ENCODE results near the gene UTF1.

Gene UTF1

DNA sequence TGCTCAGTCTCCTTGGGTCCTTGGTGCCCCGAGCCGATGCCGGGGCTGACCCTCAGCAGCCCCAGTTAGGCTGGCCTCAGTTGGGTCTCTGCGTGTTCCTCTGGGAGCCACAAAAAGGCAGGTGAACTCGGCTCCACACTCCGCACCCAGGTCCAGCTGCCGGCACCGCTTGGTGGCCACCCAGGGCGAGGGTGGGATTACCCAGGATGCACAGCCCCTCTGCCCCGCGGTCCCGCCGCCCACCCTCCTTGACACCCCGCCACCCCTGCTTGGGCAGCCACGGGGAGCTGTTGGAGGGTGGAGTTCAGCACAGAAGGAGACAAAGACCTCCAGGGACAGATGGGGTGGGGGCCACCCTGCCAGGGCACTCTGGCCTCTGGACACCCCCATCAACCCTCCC lies 25.3 kb downstream of the UTF1 start:
- Histone ChIP-seq H3K36me3 (ENCODE audit: low read depth) (no peaks in the 10 kb centered on the region), H3K9me3 (ENCODE audit: severe bottlenecking) (no peaks in the 10 kb centered on the region), H3K27me3 (ENCODE audit: insufficient read depth, poor library complexity, severe bottlenecking) (no peaks in the 10 kb centered on the region), H3K4me3 (ENCODE audit: severe bottlenecking) (no peak overlapping the region), H3K27ac (ENCODE audit: poor library complexity, severe bottlenecking) (no peak overlapping the region), H3K4me1 (ENCODE audit: insufficient read depth, poor library complexity, severe bottlenecking) (peaks cover 26% of the 10 kb centered on the region)
- ATAC-seq (ENCODE audit: low read depth) (no peak), DNase-seq (ENCODE audit: low spot score) (no peak)
- TF ChIP-seq, protein P1, sequence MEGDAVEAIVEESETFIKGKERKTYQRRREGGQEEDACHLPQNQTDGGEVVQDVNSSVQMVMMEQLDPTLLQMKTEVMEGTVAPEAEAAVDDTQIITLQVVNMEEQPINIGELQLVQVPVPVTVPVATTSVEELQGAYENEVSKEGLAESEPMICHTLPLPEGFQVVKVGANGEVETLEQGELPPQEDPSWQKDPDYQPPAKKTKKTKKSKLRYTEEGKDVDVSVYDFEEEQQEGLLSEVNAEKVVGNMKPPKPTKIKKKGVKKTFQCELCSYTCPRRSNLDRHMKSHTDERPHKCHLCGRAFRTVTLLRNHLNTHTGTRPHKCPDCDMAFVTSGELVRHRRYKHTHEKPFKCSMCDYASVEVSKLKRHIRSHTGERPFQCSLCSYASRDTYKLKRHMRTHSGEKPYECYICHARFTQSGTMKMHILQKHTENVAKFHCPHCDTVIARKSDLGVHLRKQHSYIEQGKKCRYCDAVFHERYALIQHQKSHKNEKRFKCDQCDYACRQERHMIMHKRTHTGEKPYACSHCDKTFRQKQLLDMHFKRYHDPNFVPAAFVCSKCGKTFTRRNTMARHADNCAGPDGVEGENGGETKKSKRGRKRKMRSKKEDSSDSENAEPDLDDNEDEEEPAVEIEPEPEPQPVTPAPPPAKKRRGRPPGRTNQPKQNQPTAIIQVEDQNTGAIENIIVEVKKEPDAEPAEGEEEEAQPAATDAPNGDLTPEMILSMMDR (IDR thresholded peaks at IDR 0.05; ENCODE audit: poor library complexity, severe bottlenecking), result no peak

DNA sequence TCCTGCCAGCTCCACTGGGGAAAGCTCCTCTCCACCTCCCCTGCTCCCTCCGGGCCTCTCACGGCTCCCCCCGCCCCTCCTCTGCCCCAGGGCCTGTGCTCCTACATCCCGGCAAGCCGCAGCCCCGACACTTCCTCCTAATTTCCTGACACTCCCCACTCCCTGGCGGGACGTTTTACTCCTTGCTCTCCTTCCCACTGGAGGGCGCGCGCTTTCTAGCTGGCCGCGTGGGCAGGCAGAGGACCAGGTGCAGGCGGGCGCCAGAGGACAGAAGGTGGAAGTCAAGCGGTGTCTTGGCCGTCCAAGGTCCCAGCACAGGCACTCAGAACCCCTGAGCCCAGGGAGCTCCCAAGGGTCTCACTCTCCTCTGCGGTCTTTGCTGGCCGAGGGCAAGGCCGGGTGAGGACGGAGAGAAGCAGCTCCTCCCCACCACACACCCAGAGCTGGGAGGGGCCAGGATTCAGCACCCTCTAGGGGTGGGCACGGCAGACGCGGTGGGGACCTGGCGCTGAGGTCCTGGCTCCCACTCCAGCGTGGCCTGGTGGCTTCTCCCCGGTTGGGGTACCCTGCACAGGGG lies 27.6 kb downstream of the UTF1 start:
- TF ChIP-seq, protein P1 (IDR thresholded peaks at IDR 0.05; ENCODE audit: poor library complexity, severe bottlenecking), result peak; percentile 59
- no peaks in the 10 kb centered on the region for H3K9me3 ChIP-seq (ENCODE audit: severe bottlenecking)
- ATAC-seq (ENCODE audit: low read depth), result peak; percentile 8; the same call in 2 of the 3 replicates
- no peaks in the 10 kb centered on the region for H3K36me3 ChIP-seq (ENCODE audit: low read depth)
- no peak for DNase-seq (ENCODE audit: low spot score)
- H3K27me3 ChIP-seq (ENCODE audit: insufficient read depth, poor library complexity, severe bottlenecking), result no peaks in the 10 kb centered on the region
- no peak overlapping the region for H3K4me3 ChIP-seq (ENCODE audit: severe bottlenecking)
- H3K27ac ChIP-seq (ENCODE audit: poor library complexity, severe bottlenecking), result peak overlapping the region; percentile 83
- peaks cover 34% of the 10 kb centered on the region for H3K4me1 ChIP-seq (ENCODE audit: insufficient read depth, poor library complexity, severe bottlenecking)

DNA sequence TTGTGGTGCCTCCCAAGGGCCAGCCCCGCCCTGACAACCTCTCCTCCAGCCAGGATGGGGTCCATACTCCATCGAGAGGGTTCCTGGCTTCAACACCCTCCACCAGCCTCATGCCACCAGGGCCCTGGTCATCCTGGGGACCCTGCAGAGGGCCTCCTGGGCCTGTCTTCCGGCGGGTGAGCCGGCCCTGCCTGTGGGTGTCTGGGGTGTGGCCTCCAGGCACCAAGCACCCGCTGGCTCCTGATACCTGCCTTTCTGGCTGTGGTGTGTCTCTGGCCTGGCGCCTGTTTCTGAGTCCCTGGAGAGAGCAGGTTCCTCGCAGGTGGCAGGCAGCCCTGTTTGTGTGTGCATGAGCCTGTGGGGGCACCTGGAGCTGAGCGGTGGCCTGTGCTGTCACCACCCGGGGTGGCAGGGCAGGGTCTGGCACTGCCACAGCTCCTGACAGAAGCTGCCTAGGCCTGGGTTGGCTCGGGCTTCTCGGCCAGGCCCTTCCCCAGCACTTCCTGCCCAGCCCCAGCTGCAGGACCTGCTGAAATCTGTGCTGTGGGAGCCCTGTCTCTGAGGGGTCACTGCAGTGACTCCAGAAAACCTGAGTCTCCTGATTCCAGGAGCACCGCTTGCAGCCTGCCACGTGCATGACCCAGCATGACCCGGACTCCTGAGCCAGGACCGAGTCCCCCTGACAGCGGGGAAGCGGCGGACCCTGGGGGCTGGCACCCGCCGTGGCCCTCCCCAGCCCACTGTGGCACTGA lies 28.2 kb downstream of the UTF1 start:
- no peaks in the 10 kb centered on the region for H3K27me3 ChIP-seq (ENCODE audit: insufficient read depth, poor library complexity, severe bottlenecking)
- H3K4me3 ChIP-seq (ENCODE audit: severe bottlenecking), result no peak overlapping the region
- DNase-seq (ENCODE audit: low spot score) (no peak), ATAC-seq (ENCODE audit: low read depth) (peak; percentile 20; the same call in 1 of the 3 replicates)
- peaks cover 35% of the 10 kb centered on the region for H3K4me1 ChIP-seq (ENCODE audit: insufficient read depth, poor library complexity, severe bottlenecking)
- TF ChIP-seq, protein P1 (IDR thresholded peaks at IDR 0.05; ENCODE audit: poor library complexity, severe bottlenecking), result no peak
- no peaks in the 10 kb centered on the region for H3K9me3 ChIP-seq (ENCODE audit: severe bottlenecking)
- peak overlapping the region; percentile 83 for H3K27ac ChIP-seq (ENCODE audit: poor library complexity, severe bottlenecking)
- H3K36me3 ChIP-seq (ENCODE audit: low read depth), result no peaks in the 10 kb centered on the region

DNA sequence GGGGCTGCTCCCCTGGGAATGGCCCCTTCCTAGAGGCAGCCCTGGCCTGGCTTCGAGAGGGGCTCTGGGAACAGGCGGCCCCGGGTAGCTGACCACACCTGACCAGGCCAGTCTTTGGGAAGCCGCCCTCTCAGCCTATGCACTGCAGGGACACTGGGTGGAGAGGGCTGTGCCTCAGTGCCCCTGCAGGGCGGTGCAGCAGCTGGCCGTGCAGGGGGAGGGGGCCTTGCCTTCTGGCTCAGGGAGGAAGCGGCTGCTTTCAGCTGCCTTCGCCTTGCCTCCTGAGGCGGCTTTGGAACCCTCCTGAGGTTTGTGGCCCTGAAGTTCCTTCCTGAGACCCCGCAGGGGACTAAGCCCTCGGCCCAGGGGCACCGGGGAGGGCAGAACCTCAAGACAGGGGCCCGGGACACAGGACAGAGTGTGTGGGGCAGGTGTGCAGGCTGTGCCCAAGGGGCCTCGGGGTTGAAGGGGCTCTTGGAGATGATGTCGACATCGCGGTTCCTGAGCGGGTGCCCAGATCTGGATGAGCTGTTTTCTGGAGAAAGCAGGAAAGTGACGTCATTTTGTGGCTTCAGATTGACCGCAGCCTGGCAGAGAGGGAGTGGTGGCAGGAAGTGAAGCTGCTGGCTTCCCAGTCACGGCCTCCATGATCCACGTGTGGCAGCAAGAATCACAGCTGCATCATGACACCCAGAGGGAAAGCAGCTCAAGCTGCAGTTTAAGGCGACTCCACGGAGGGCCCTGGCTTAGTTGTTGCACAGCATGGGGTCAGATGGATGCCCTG lies 29.0 kb downstream of the UTF1 start:
- H3K4me3 ChIP-seq (ENCODE audit: severe bottlenecking), result no peak overlapping the region
- DNase-seq (ENCODE audit: low spot score) (peak; percentile 95), ATAC-seq (ENCODE audit: low read depth) (peak; percentile 66)
- H3K27me3 ChIP-seq (ENCODE audit: insufficient read depth, poor library complexity, severe bottlenecking), result no peaks in the 10 kb centered on the region
- no peaks in the 10 kb centered on the region for H3K36me3 ChIP-seq (ENCODE audit: low read depth)
- peaks cover 35% of the 10 kb centered on the region for H3K4me1 ChIP-seq (ENCODE audit: insufficient read depth, poor library complexity, severe bottlenecking)
- TF ChIP-seq, protein P1 (IDR thresholded peaks at IDR 0.05; ENCODE audit: poor library complexity, severe bottlenecking), result no peak
- H3K27ac ChIP-seq (ENCODE audit: poor library complexity, severe bottlenecking), result peak overlapping the region; percentile 83
- H3K9me3 ChIP-seq (ENCODE audit: severe bottlenecking), result no peaks in the 10 kb centered on the region

All from RWPE2 (cell line).